ENCODE measurements around the gene RSRC1.

DNA sequence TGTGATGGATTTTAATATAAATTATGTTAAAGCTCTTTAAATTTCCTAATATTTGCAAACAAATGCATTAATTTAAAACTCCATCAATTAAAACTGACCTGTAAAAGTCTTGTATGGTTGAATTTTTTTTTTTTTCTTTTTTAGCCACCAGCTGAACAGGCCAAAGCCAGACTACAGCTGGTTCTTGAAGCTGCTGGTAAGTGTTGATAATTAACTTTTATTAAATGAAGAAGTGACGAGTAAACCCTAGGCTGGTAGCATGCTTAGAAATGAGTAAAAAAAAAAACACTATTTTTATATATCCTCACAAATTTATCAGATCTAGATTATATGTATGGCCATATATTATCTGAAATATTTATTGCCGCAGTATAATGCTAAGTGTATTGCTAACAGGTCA is 244.8 kb downstream of the RSRC1 start:
- TF ChIP-seq, protein P1, sequence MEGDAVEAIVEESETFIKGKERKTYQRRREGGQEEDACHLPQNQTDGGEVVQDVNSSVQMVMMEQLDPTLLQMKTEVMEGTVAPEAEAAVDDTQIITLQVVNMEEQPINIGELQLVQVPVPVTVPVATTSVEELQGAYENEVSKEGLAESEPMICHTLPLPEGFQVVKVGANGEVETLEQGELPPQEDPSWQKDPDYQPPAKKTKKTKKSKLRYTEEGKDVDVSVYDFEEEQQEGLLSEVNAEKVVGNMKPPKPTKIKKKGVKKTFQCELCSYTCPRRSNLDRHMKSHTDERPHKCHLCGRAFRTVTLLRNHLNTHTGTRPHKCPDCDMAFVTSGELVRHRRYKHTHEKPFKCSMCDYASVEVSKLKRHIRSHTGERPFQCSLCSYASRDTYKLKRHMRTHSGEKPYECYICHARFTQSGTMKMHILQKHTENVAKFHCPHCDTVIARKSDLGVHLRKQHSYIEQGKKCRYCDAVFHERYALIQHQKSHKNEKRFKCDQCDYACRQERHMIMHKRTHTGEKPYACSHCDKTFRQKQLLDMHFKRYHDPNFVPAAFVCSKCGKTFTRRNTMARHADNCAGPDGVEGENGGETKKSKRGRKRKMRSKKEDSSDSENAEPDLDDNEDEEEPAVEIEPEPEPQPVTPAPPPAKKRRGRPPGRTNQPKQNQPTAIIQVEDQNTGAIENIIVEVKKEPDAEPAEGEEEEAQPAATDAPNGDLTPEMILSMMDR (conservative IDR thresholded peaks at IDR 0.05; ENCODE audit: low read length), result no peak
- TF ChIP-seq EZH2phosphoT487 (IDR thresholded peaks at IDR 0.05; ENCODE audit: borderline replicate concordance, low read depth, low read length), result no peak
